Activated naive CD4-positive, alpha-beta T cell treated with anti-CD3 and anti-CD28 coated beads, Interleukin-2, amount 50 U/mL, for 24 hours (primary cell): Measurements from ENCODE around the gene ITGA2.
"Not testable (repeated sequence)": the region's sequence is repeated elsewhere in the genome, so short reads cannot be mapped to it uniquely, and the experiment has no call there.

Experiments
- H3K27ac Mint-ChIP-seq: one replicate; pipeline ENCODE4 v1.8.0; 2021; ENCODE audit warnings: mild to moderate bottlenecking, mixed read lengths
- H3K27me3 Mint-ChIP-seq: one replicate; pipeline ENCODE4 v1.8.0; 2021; ENCODE audit warnings: mixed read lengths
- H3K36me3 Mint-ChIP-seq: one replicate; pipeline ENCODE4 v1.8.0; 2021; ENCODE audit warnings: mixed read lengths
- H3K4me1 Mint-ChIP-seq: one replicate; pipeline ENCODE4 v1.8.0; 2021; ENCODE audit warnings: mixed read lengths
- H3K4me3 Mint-ChIP-seq: one replicate; pipeline ENCODE4 v1.8.0; 2021; ENCODE audit warnings: mild to moderate bottlenecking, mixed read lengths
- H3K9me3 Mint-ChIP-seq: one replicate; pipeline ENCODE4 v1.8.0; 2021; ENCODE audit warnings: mixed read lengths

ITGA2 gene

GRCh38 chr5:53111139-53111538, 122.0 kb downstream of the ITGA2 start:
- H3K27ac Mint-ChIP-seq, result no peak overlapping the region
- peaks cover 3% of the 10 kb centered on the region for H3K36me3 Mint-ChIP-seq
- peak overlapping the region; percentile 19 for H3K4me3 Mint-ChIP-seq
- no peaks in the 10 kb centered on the region for H3K9me3 Mint-ChIP-seq
- H3K4me1 Mint-ChIP-seq, result peaks cover 44% of the 10 kb centered on the region
- H3K27me3 Mint-ChIP-seq, result no peaks in the 10 kb centered on the region

GRCh38 chr5:53112307-53112706, 123.2 kb downstream of the ITGA2 start:
- peaks cover 32% of the 10 kb centered on the region for H3K4me1 Mint-ChIP-seq
- H3K27ac Mint-ChIP-seq, H3K27me3 Mint-ChIP-seq, H3K4me3 Mint-ChIP-seq, H3K9me3 Mint-ChIP-seq, H3K36me3 Mint-ChIP-seq: not testable (repeated sequence)

GRCh38 chr5:53112909-53113308, 123.8 kb downstream of the ITGA2 start:
- H3K27ac Mint-ChIP-seq, result no peak overlapping the region
- H3K9me3 Mint-ChIP-seq, result no peaks in the 10 kb centered on the region
- H3K36me3 Mint-ChIP-seq, result peaks cover 1% of the 10 kb centered on the region
- H3K4me3 Mint-ChIP-seq, result no peak overlapping the region
- no peaks in the 10 kb centered on the region for H3K27me3 Mint-ChIP-seq
- peaks cover 26% of the 10 kb centered on the region for H3K4me1 Mint-ChIP-seq

- Mint-ChIP-seq H3K27ac (no peak overlapping the region), H3K36me3 (peaks cover 1% of the 10 kb centered on the region), H3K4me3 (no peak overlapping the region), H3K27me3 (no peaks in the 10 kb centered on the region), H3K4me1 (peaks cover 18% of the 10 kb centered on the region), H3K9me3 (no peaks in the 10 kb centered on the region)
These were observed 124.8 kb downstream of the ITGA2 start for GRCh38 chr5:53113947-53114346.

- H3K27me3 Mint-ChIP-seq, result no peaks in the 10 kb centered on the region
- no peaks in the 10 kb centered on the region for H3K9me3 Mint-ChIP-seq
- H3K4me3 Mint-ChIP-seq, result no peak overlapping the region
- peaks cover 13% of the 10 kb centered on the region for H3K4me1 Mint-ChIP-seq
- no peak overlapping the region for H3K27ac Mint-ChIP-seq
- peaks cover 1% of the 10 kb centered on the region for H3K36me3 Mint-ChIP-seq
These were observed 125.8 kb downstream of the ITGA2 start for GRCh38 chr5:53114988-53115387.

- H3K4me1 Mint-ChIP-seq, result no peaks in the 10 kb centered on the region
- peaks cover 1% of the 10 kb centered on the region for H3K36me3 Mint-ChIP-seq
- no peaks in the 10 kb centered on the region for H3K27me3 Mint-ChIP-seq
- no peak overlapping the region for H3K27ac Mint-ChIP-seq
- H3K9me3 Mint-ChIP-seq, result no peaks in the 10 kb centered on the region
- H3K4me3 Mint-ChIP-seq, result no peak overlapping the region
These were observed 127.4 kb downstream of the ITGA2 start for GRCh38 chr5:53116597-53116996.

GRCh38 chr5:53118879-53119278, 129.7 kb downstream of the ITGA2 start:
- Mint-ChIP-seq H3K4me3 (no peak overlapping the region), H3K4me1 (no peaks in the 10 kb centered on the region), H3K9me3 (no peaks in the 10 kb centered on the region), H3K36me3 (peaks cover 1% of the 10 kb centered on the region), H3K27ac (peak overlapping the region; percentile 8), H3K27me3 (no peaks in the 10 kb centered on the region)

- H3K27ac Mint-ChIP-seq, result no peak overlapping the region
- H3K36me3 Mint-ChIP-seq, result no peaks in the 10 kb centered on the region
- no peaks in the 10 kb centered on the region for H3K9me3 Mint-ChIP-seq
- no peaks in the 10 kb centered on the region for H3K4me1 Mint-ChIP-seq
- H3K4me3 Mint-ChIP-seq, result no peak overlapping the region
- no peaks in the 10 kb centered on the region for H3K27me3 Mint-ChIP-seq
These were observed 131.0 kb downstream of the ITGA2 start for GRCh38 chr5:53120165-53120564.

- Mint-ChIP-seq H3K4me1 (no peaks in the 10 kb centered on the region), H3K9me3 (no peaks in the 10 kb centered on the region), H3K27me3 (no peaks in the 10 kb centered on the region), H3K4me3 (no peak overlapping the region), H3K27ac (no peak overlapping the region), H3K36me3 (no peaks in the 10 kb centered on the region)
These were observed 134.6 kb downstream of the ITGA2 start for GRCh38 chr5:53123702-53124101.

- no peaks in the 10 kb centered on the region for H3K9me3 Mint-ChIP-seq
- H3K4me3 Mint-ChIP-seq, result no peak overlapping the region
These were observed 137.4 kb downstream of the ITGA2 start for GRCh38 chr5:53126521-53126920.

GRCh38 chr5:53127107-53127506, 138.0 kb downstream of the ITGA2 start:
- no peaks in the 10 kb centered on the region for H3K4me1 Mint-ChIP-seq
- no peak overlapping the region for H3K27ac Mint-ChIP-seq
- H3K27me3 Mint-ChIP-seq, result no peaks in the 10 kb centered on the region
- no peak overlapping the region for H3K4me3 Mint-ChIP-seq
- no peaks in the 10 kb centered on the region for H3K9me3 Mint-ChIP-seq
- no peaks in the 10 kb centered on the region for H3K36me3 Mint-ChIP-seq

More at GRCh38 chr5:53126521-53126920, 137.4 kb downstream of the ITGA2 start:
- Mint-ChIP-seq H3K4me1 (no peaks in the 10 kb centered on the region), H3K27ac (no peak overlapping the region), H3K27me3 (no peaks in the 10 kb centered on the region), H3K36me3 (no peaks in the 10 kb centered on the region)

- no peaks in the 10 kb centered on the region for H3K9me3 Mint-ChIP-seq
- no peaks in the 10 kb centered on the region for H3K36me3 Mint-ChIP-seq
- no peaks in the 10 kb centered on the region for H3K27me3 Mint-ChIP-seq
- H3K27ac Mint-ChIP-seq, result no peak overlapping the region
- no peaks in the 10 kb centered on the region for H3K4me1 Mint-ChIP-seq
- no peak overlapping the region for H3K4me3 Mint-ChIP-seq
These were observed 139.3 kb downstream of the ITGA2 start for GRCh38 chr5:53128481-53128880.

- no peaks in the 10 kb centered on the region for H3K36me3 Mint-ChIP-seq
- H3K27me3 Mint-ChIP-seq, result no peaks in the 10 kb centered on the region
- H3K4me1 Mint-ChIP-seq, result no peaks in the 10 kb centered on the region
- no peaks in the 10 kb centered on the region for H3K9me3 Mint-ChIP-seq
- no peak overlapping the region for H3K27ac Mint-ChIP-seq
- no peak overlapping the region for H3K4me3 Mint-ChIP-seq
These were observed 141.1 kb downstream of the ITGA2 start for GRCh38 chr5:53130266-53130665.

GRCh38 chr5:53133020-53133419, 143.9 kb downstream of the ITGA2 start:
- Mint-ChIP-seq H3K4me1 (no peaks in the 10 kb centered on the region), H3K36me3 (no peaks in the 10 kb centered on the region), H3K9me3 (no peaks in the 10 kb centered on the region), H3K4me3 (no peak overlapping the region), H3K27ac (no peak overlapping the region), H3K27me3 (no peaks in the 10 kb centered on the region)
